ENCODE measurements around the gene TACC3.

The TACC3 gene

DNA sequence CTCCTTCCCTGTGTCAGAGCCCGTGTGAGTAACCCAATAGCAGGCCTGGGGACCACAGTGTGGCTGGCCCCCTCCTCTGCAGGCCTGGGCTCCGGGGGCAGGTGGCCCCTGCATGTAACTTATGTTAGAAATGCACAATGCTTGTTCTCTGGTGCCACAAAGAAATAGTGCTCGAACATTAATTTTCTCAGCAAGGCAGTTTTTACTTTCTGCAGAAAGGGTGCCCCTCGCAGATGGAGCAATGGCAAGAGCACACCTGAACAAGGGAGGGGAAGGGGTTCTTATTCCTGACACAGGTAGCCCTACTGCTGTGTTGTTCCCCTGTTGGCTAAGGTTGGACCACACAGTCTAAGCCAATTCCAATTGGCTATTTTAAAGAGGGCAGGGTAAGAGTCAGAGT lies 17.1 kb downstream of the TACC3 start (continued):
- TF ChIP-seq GLI4 (tag by site-specific recombination; IDR thresholded peaks at IDR 0.05) (no peak), ZBTB8A (tag by site-specific recombination; IDR thresholded peaks at IDR 0.05) (no peak), ZNF350 (tag by site-specific recombination; IDR thresholded peaks at IDR 0.05) (no peak), ZNF433 (tag by site-specific recombination; IDR thresholded peaks at IDR 0.05; ENCODE audit: low read depth) (no peak)

DNA sequence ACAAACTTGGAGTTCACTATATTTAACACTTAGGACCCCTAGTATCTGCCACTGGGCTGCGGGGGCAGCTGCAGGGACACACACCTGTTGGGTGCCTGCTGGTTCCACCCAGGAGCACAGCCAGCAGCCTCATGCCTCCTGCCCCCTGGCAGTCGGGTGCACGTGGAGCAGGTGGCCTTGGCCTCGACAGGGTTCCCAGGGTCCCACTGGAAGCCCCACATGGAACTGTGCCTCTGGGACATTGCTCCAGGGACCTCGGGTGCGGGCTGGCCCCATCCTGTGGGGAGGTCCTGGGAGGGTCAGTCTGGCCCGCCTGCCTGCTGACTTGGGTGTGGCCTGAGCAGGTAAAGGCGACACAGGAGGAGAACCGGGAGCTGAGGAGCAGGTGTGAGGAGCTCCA lies 18.0 kb downstream of the TACC3 start:
- Histone ChIP-seq H3K36me3 (ENCODE audit: control insufficient read depth in 2 of 2, insufficient read depth in 1 of 2, low read length in 2 of 2) (peaks cover 14 to 95% of the 10 kb centered on the region in 2 experiments; a peak in 2 of 3 replicates), H3K27ac (ENCODE audit: extremely low read depth, low read depth, low read length) (no peak overlapping the region), H3K4me3 (ENCODE audit: low read depth, low read length) (no peak overlapping the region), H3K9me3 (ENCODE audit: control insufficient read depth, insufficient read depth, low read depth, low read length) (no peaks in the 10 kb centered on the region), H3K4me1 (ENCODE audit: control insufficient read depth, insufficient read depth, low read length) (no peaks in the 10 kb centered on the region)
- POLR2A ChIA-PET, result interaction anchor here (0.8 kb wide), 1 partner anchor 61 kb away, joined by 3 read pairs; no protein-coding TSS in a partner anchor
- TF ChIP-seq ZNF239 (tag by site-specific recombination; IDR thresholded peaks at IDR 0.05) (no peak), SCRT2 (tag by site-specific recombination; IDR thresholded peaks at IDR 0.05) (peak; percentile 45; the same call in 1 of the 2 replicates)
- CTCF ChIA-PET, result interaction anchor here (0.6 to 0.9 kb wide), 3 partner anchors 9 to 57 kb away, joined by 3 to 5 read pairs (median 4); no protein-coding TSS in a partner anchor

DNA sequence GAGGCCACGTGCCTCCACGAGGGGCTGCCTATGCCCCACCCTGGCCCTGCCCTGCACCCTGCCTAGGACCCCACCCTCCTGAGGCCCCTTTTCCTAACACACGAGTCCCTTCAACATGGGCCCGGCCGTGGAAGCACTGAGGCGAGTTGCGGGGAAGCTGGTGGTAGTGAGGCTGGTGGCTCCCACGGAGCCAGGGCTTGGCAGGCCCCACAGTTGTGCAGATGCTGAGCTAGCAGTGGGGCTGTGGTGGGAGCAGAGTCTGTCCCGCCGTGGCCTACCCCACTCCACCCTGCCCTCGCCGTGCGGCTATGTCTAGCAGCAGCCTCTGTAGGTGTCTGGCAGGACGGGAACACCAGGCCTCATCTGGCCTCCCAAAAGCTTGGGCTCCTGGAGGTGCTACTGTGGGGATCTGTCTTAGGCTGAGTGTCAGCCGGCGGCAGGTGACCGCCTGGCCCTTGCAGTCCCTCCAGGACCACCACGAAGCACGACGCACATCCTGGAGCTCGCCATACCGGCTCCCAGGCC lies 18.8 kb downstream of the TACC3 start:
- Histone ChIP-seq H3K36me3 (ENCODE audit: control insufficient read depth in 2 of 2, insufficient read depth in 1 of 2, low read length in 2 of 2) (peaks cover 10 to 95% of the 10 kb centered on the region in 2 experiments; a peak in 2 of 3 replicates), H3K27ac (ENCODE audit: extremely low read depth, low read depth, low read length) (no peak overlapping the region), H3K4me3 (ENCODE audit: low read depth, low read length) (no peak overlapping the region), H3K4me1 (ENCODE audit: control insufficient read depth, insufficient read depth, low read length) (no peaks in the 10 kb centered on the region), H3K9me3 (ENCODE audit: control insufficient read depth, insufficient read depth, low read depth, low read length) (no peaks in the 10 kb centered on the region)
- ChIA-PET POLR2A (no interaction called here), CTCF (interaction anchor here (0.7 kb wide), 1 partner anchor 57 kb away, joined by 4 read pairs; no protein-coding TSS in a partner anchor)
- TF ChIP-seq ZNF132 (tag by site-specific recombination; IDR thresholded peaks at IDR 0.05; ENCODE audit: borderline replicate concordance), result no peak
- TF ChIP-seq ZNF426 (tag by site-specific recombination; IDR thresholded peaks at IDR 0.05), result no peak
- no peak for TF ChIP-seq ZNF37A (tag by site-specific recombination; IDR thresholded peaks at IDR 0.05)
- no peak for TF ChIP-seq ZNF394 (tag by site-specific recombination; IDR thresholded peaks at IDR 0.05; ENCODE audit: borderline replicate concordance)
- TF ChIP-seq, protein P1, sequence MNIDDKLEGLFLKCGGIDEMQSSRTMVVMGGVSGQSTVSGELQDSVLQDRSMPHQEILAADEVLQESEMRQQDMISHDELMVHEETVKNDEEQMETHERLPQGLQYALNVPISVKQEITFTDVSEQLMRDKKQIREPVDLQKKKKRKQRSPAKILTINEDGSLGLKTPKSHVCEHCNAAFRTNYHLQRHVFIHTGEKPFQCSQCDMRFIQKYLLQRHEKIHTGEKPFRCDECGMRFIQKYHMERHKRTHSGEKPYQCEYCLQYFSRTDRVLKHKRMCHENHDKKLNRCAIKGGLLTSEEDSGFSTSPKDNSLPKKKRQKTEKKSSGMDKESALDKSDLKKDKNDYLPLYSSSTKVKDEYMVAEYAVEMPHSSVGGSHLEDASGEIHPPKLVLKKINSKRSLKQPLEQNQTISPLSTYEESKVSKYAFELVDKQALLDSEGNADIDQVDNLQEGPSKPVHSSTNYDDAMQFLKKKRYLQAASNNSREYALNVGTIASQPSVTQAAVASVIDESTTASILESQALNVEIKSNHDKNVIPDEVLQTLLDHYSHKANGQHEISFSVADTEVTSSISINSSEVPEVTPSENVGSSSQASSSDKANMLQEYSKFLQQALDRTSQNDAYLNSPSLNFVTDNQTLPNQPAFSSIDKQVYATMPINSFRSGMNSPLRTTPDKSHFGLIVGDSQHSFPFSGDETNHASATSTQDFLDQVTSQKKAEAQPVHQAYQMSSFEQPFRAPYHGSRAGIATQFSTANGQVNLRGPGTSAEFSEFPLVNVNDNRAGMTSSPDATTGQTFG (tag by site-specific recombination; IDR thresholded peaks at IDR 0.05; ENCODE audit: borderline replicate concordance), result no peak
- TF ChIP-seq, protein P2, sequence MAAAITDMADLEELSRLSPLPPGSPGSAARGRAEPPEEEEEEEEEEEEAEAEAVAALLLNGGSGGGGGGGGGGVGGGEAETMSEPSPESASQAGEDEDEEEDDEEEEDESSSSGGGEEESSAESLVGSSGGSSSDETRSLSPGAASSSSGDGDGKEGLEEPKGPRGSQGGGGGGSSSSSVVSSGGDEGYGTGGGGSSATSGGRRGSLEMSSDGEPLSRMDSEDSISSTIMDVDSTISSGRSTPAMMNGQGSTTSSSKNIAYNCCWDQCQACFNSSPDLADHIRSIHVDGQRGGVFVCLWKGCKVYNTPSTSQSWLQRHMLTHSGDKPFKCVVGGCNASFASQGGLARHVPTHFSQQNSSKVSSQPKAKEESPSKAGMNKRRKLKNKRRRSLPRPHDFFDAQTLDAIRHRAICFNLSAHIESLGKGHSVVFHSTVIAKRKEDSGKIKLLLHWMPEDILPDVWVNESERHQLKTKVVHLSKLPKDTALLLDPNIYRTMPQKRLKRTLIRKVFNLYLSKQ (tag by site-specific recombination; IDR thresholded peaks at IDR 0.05; ENCODE audit: borderline replicate concordance), result no peak
- TF ChIP-seq ZNF585B (tag by site-specific recombination; IDR thresholded peaks at IDR 0.05), result no peak
- no peak for TF ChIP-seq ZNF169 (tag by site-specific recombination; IDR thresholded peaks at IDR 0.05)
- TF ChIP-seq ZNF423 (tag by site-specific recombination; IDR thresholded peaks at IDR 0.05), result no peak

DNA sequence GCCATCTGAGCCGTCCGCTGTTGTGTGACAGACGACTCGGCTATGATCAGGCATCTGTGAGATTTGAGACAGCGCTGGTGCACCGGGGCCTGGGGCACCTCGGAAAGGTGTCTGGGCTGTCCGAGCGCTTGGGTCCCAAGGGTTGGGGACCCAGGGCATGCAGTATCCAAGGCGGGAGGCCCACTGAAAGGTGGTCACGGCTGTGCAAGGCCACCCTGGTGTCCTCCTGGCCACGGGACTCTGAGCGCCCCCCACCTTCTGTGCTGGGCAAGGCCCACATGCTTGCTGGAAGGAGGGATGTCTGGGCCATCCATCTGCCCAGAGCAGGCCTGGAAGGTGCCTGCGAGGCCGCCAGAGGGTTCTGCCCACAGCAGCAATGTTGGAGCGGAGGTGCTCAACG lies 19.9 kb downstream of the TACC3 start:
- POLR2A ChIA-PET, result no interaction called here
- no peaks in the 10 kb centered on the region for H3K4me1 ChIP-seq (ENCODE audit: control insufficient read depth, insufficient read depth, low read length)
- CTCF ChIA-PET, result no interaction called here
- no peak overlapping the region for H3K4me3 ChIP-seq (ENCODE audit: low read depth, low read length)
- no peaks in the 10 kb centered on the region for H3K9me3 ChIP-seq (ENCODE audit: control insufficient read depth, insufficient read depth, low read depth, low read length)
- H3K27ac ChIP-seq (ENCODE audit: extremely low read depth, low read depth, low read length), result no peak overlapping the region
- peaks cover 6 to 86% of the 10 kb centered on the region in 2 experiments; a peak in 2 of 3 replicates for H3K36me3 ChIP-seq (ENCODE audit: control insufficient read depth in 2 of 2, insufficient read depth in 1 of 2, low read length in 2 of 2)
- no peak for TF ChIP-seq ZNF133 (tag by site-specific recombination; IDR thresholded peaks at IDR 0.05)
- TF ChIP-seq KLF9 (tag by site-specific recombination; IDR thresholded peaks at IDR 0.05; ENCODE audit: low read depth), result no peak
- TF ChIP-seq ZNF214 (tag by site-specific recombination; IDR thresholded peaks at IDR 0.05; ENCODE audit: borderline replicate concordance), result no peak
- TF ChIP-seq ZNF341 (tag by site-specific recombination; IDR thresholded peaks at IDR 0.05; ENCODE audit: low read depth), result no peak
- TF ChIP-seq ZNF433 (tag by site-specific recombination; IDR thresholded peaks at IDR 0.05; ENCODE audit: low read depth), result no peak
- TF ChIP-seq, protein P3, sequence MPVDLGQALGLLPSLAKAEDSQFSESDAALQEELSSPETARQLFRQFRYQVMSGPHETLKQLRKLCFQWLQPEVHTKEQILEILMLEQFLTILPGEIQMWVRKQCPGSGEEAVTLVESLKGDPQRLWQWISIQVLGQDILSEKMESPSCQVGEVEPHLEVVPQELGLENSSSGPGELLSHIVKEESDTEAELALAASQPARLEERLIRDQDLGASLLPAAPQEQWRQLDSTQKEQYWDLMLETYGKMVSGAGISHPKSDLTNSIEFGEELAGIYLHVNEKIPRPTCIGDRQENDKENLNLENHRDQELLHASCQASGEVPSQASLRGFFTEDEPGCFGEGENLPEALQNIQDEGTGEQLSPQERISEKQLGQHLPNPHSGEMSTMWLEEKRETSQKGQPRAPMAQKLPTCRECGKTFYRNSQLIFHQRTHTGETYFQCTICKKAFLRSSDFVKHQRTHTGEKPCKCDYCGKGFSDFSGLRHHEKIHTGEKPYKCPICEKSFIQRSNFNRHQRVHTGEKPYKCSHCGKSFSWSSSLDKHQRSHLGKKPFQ (tag by site-specific recombination; IDR thresholded peaks at IDR 0.05), result no peak
- TF ChIP-seq, protein P4, sequence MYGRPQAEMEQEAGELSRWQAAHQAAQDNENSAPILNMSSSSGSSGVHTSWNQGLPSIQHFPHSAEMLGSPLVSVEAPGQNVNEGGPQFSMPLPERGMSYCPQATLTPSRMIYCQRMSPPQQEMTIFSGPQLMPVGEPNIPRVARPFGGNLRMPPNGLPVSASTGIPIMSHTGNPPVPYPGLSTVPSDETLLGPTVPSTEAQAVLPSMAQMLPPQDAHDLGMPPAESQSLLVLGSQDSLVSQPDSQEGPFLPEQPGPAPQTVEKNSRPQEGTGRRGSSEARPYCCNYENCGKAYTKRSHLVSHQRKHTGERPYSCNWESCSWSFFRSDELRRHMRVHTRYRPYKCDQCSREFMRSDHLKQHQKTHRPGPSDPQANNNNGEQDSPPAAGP (tag by site-specific recombination; IDR thresholded peaks at IDR 0.05), result no peak

Measured in HEK293 (cell line).